Chondrocyte (in vitro differentiated cells): ENCODE results near the gene FURIN. TPM values are rescaled to one million over a fixed set of nuclear protein-coding genes. Genes with fewer than 3 reads are reported as not detected.

Experiments used
- DNase-seq: peaks from one replicate; pipeline ENCODE4 v3.0.0; 2021; ENCODE audit warnings: mixed read lengths, low spot score
- H3K27ac Mint-ChIP-seq: one replicate; pipeline ENCODE4 v1.8.0; 2021; ENCODE audit warnings: mild to moderate bottlenecking, moderate library complexity, mixed read lengths; ENCODE audit not compliant: unreplicated experiment
- H3K27me3 Mint-ChIP-seq: 2 replicates; pipeline ENCODE4 v1.8.0; 2021; ENCODE audit warnings: low read depth, mixed read lengths
- H3K36me3 Mint-ChIP-seq: 2 replicates; pipeline ENCODE4 v1.8.0; 2021; ENCODE audit warnings: low read depth, mixed read lengths
- H3K4me1 Mint-ChIP-seq: 2 replicates; pipeline ENCODE4 v1.8.0; 2021; ENCODE audit warnings: low read depth, mild to moderate bottlenecking, mixed read lengths
- H3K4me3 Mint-ChIP-seq: one replicate; pipeline ENCODE4 v1.8.0; 2021; ENCODE audit warnings: mild to moderate bottlenecking, moderate library complexity, mixed read lengths; ENCODE audit not compliant: unreplicated experiment
- H3K9me3 Mint-ChIP-seq: 2 replicates; pipeline ENCODE4 v1.8.0; 2021; ENCODE audit warnings: low read depth, mixed read lengths
- CTCF ChIP-seq: fragments of 200-600 bp; sonication (generic); IDR thresholded peaks from 2 replicates; pipeline ENCODE4 v1.5.0; 2021; ENCODE audit warnings: antibody characterized with exemption, mild to moderate bottlenecking, moderate library complexity
- total RNA-seq: library from RNA; stranded (reverse); gene quantifications from 3 replicates; pipeline ENCODE4 v1.2.1, GENCODE V29; 2021

The FURIN gene
- total RNA-seq, 1 donor from 2014 or later: 66.2 TPM

DNA sequence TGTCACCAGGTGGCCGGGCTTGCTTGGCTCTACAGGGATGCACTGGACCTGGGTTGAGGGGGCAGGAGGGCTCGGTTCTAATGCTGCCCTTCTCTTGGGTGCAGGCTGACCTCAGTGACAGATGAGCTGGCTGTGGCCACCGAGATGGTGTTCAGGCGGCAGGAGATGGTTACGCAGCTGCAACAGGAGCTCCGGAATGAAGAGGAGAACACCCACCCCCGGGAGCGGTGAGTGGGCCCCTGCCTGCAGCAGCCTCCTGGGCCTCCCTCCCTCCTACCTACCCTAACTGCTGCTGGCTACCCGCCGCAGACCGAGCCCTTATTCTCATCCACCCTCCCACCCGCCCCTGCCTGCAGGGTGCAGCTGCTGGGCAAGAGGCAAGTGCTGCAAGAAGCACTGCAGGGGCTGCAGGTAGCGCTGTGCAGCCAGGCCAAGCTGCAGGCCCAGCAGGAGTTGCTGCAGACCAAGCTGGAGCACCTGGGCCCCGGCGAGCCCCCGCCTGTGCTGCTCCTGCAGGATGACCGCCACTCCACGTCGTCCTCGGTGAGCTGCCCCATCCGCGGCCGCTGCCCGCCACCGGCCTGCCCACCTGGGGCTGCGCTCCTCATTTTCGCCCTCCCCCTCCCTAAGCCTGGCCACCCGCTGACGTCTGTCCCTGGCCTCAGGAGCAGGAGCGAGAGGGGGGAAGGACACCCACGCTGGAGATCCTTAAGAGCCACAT is 21.5 kb downstream of the FURIN start:
- no peaks in the 10 kb centered on the region for H3K27me3 Mint-ChIP-seq

GRCh38 chr15:90890839-90891238 is 22.5 kb downstream of the FURIN start:
- peak; percentile 89 for DNase-seq
- H3K27ac Mint-ChIP-seq: no peak overlapping the region
- no peak overlapping the region for H3K4me3 Mint-ChIP-seq
- no peaks in the 10 kb centered on the region for H3K9me3 Mint-ChIP-seq
- no peaks in the 10 kb centered on the region for H3K36me3 Mint-ChIP-seq
- TF ChIP-seq CTCF: no peak
- H3K27me3 Mint-ChIP-seq: no peaks in the 10 kb centered on the region
- H3K4me1 Mint-ChIP-seq: peaks cover 5% of the 10 kb centered on the region

More for the DNA sequence above, 21.5 kb downstream of the FURIN start:
- H3K9me3 Mint-ChIP-seq: no peaks in the 10 kb centered on the region
- H3K27ac Mint-ChIP-seq: no peak overlapping the region
- TF ChIP-seq CTCF: no peak
- no peaks in the 10 kb centered on the region for H3K36me3 Mint-ChIP-seq
- no peak overlapping the region for H3K4me3 Mint-ChIP-seq
- H3K4me1 Mint-ChIP-seq: peaks cover 9% of the 10 kb centered on the region
- peak; percentile 92 for DNase-seq

- H3K4me1 Mint-ChIP-seq: no peaks in the 10 kb centered on the region
- H3K9me3 Mint-ChIP-seq: no peaks in the 10 kb centered on the region
- no peaks in the 10 kb centered on the region for H3K36me3 Mint-ChIP-seq
- H3K27me3 Mint-ChIP-seq: no peaks in the 10 kb centered on the region
- H3K4me3 Mint-ChIP-seq: no peak overlapping the region
- DNase-seq: peak; percentile 68
- no peak overlapping the region for H3K27ac Mint-ChIP-seq
- TF ChIP-seq CTCF: no peak
Observed at GRCh38 chr15:90891346-90891949, 23.1 kb downstream of the FURIN start.

DNA sequence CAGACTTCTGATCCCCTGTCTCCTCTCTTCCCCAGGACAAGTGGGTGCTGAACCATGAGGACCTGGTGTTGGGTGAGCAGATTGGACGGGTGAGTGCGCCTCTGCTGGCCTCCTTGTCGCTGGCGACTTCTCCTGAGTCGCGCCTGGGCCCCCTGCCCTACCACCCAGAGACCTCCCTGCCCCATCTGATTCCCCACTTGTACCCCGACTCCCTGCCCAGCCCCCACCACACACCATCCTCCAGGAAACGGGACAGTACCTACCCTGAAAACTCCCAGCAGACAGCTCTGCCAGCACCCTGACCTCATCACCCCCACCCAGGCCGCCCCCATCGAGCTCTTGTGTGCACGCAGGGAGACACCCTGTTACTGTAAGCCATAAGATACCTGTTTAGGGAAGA is 23.6 kb downstream of the FURIN start:
- no peak for TF ChIP-seq CTCF
- no peaks in the 10 kb centered on the region for H3K4me1 Mint-ChIP-seq
- H3K27me3 Mint-ChIP-seq: no peaks in the 10 kb centered on the region
- no peaks in the 10 kb centered on the region for H3K9me3 Mint-ChIP-seq
- no peak overlapping the region for H3K4me3 Mint-ChIP-seq
- peak; percentile 81 for DNase-seq
- no peak overlapping the region for H3K27ac Mint-ChIP-seq
- no peaks in the 10 kb centered on the region for H3K36me3 Mint-ChIP-seq

GRCh38 chr15:90892498-90893174 is 24.2 kb downstream of the FURIN start:
- Mint-ChIP-seq H3K9me3 (no peaks in the 10 kb centered on the region), H3K27ac (no peak overlapping the region), H3K36me3 (no peaks in the 10 kb centered on the region), H3K4me3 (no peak overlapping the region), H3K4me1 (no peaks in the 10 kb centered on the region), H3K27me3 (no peaks in the 10 kb centered on the region)
- DNase-seq: peak; percentile 70
- no peak for TF ChIP-seq CTCF
